Uterus (tissue), 4 donors: Measurements from ENCODE around the gene TMIGD3. TPM values are rescaled to one million over a fixed set of nuclear protein-coding genes. Genes with fewer than 3 reads are reported as not detected.

Source experiments
- DNase-seq, 2 donors: peaks; one replicate each; pipeline ENCODE4 v3.0.0-alpha.2; 2019 to 2020
- H3K27ac ChIP-seq, 2 donors: fragments of 200-600 bp; sonication (generic); 1 replicate in 1 of 2; 2 replicates in 1 of 2; pipeline ENCODE4 v1.5.1; 2016 to 2018
- H3K27me3 ChIP-seq, 2 donors: fragments of 200-600 bp; sonication (generic); one replicate each; pipeline ENCODE4 v1.5.1; 2018 to 2019; ENCODE audit warnings: control low read depth in 1 of 2
- H3K36me3 ChIP-seq, 2 donors: fragments of 200-600 bp; sonication (generic); one replicate each; pipeline ENCODE4 v1.5.1; 2019; ENCODE audit warnings: control low read depth in 1 of 2
- H3K4me1 ChIP-seq, 2 donors: fragments of 200-600 bp; sonication (generic); one replicate each; pipeline ENCODE4 v1.5.1; 2018 to 2019; ENCODE audit warnings: control low read depth in 1 of 2
- H3K4me3 ChIP-seq, 2 donors: fragments of 200-600 bp; sonication (generic); 1 replicate in 1 of 2; 2 replicates in 1 of 2; pipeline ENCODE4 v1.5.1; 2018 to 2019; ENCODE audit warnings: mild to moderate bottlenecking in 1 of 2
- H3K9me3 ChIP-seq, 2 donors: fragments of 200-600 bp; sonication (generic); one replicate each; pipeline ENCODE4 v1.5.1; 2019; ENCODE audit warnings: control low read depth in 1 of 2
- POLR2A ChIP-seq, 2 donors: fragments of 450-650 bp; IDR thresholded peaks; one replicate each; pipeline ENCODE4 v1.6.1; 2016; ENCODE audit warnings: antibody characterized with exemption in 2 of 2, mild to moderate bottlenecking in 1 of 2, moderate library complexity in 1 of 2
- intact Hi-C: fragments of 100-400 bp; cut with DNase I; formaldehyde crosslinking; loops from one replicate; pipeline ENCODE4 v1.15.1; 2023; ENCODE audit warnings: low total_unique reads
- small RNA-seq: library from RNA; depleted of rRNA; stranded (forward); fragments of <200 nt; gene quantifications from one replicate; pipeline ENCODE3, GENCODE V24; 2016
- total RNA-seq, 4 donors: library from RNA; depleted of rRNA in 3 of 4; stranded (reverse); fragments of >200 nt in 3 of 4; gene quantifications; one replicate each; pipeline versions ENCODE4 v1.1.0 to v1.2.4, GENCODE V29; 2014 to 2023
- TF ChIP-seq, protein P1 (sequence below), 4 experiments: fragments of 200-600 bp in 2 of 4; fragments of 450-650 bp in 2 of 4; sonication (generic) in 2 of 4; IDR thresholded peaks; one replicate each; pipeline ENCODE4 v1.5.1; 2016 to 2019; ENCODE audit warnings: antibody characterized with exemption in 4 of 4, mild to moderate bottlenecking in 2 of 4, moderate library complexity in 1 of 4
- donor health status: DM: yes; HTN: yes; CAD: no.

TMIGD3 gene
- total RNA-seq, 4 donors from 2014 or later = 0.95 to 7.1 TPM; not detected in 2

DNA sequence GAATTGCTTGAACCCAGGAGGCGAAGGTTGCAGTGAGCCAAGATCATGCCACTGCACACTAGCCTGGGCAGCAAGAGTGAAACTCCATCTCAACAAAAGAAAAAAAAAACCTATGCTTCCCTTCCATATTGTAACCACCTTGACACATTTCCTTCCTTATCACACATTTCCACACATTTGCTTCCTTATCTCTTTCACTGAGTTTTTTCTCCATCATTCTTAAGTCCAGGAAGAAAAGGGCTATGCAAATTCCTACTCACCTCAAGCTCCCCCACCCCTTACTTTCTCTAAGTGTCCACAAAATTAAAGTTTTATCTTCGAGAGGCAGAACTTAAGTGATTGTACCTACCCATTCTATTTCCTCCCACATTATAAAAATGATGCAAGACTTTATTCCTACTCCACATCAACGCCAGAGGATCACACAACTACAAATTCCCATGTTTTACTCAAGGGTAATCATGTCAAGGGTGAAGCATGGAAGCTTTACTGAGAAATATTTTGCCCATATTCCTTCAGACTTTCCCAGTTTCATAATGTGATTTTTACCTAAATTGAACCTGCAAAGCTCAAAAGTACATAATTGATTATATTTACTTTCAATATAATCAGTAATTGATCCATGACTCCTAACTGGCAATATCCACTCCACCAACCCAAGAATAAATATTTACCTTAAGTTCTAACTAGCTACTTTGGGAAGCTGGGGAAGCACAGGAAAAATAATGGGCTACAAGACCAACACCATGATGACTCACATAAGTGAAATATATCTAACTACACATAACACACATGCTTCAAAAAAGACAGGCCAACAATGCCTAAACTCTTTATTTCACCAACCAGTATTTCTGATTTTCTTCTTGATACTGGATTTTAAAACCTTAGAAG is 63.7 kb downstream of the TMIGD3 start:
- no peaks in the 10 kb centered on the region for H3K4me1 ChIP-seq
- H3K27ac ChIP-seq = no peak overlapping the region
- TF ChIP-seq, protein P1, sequence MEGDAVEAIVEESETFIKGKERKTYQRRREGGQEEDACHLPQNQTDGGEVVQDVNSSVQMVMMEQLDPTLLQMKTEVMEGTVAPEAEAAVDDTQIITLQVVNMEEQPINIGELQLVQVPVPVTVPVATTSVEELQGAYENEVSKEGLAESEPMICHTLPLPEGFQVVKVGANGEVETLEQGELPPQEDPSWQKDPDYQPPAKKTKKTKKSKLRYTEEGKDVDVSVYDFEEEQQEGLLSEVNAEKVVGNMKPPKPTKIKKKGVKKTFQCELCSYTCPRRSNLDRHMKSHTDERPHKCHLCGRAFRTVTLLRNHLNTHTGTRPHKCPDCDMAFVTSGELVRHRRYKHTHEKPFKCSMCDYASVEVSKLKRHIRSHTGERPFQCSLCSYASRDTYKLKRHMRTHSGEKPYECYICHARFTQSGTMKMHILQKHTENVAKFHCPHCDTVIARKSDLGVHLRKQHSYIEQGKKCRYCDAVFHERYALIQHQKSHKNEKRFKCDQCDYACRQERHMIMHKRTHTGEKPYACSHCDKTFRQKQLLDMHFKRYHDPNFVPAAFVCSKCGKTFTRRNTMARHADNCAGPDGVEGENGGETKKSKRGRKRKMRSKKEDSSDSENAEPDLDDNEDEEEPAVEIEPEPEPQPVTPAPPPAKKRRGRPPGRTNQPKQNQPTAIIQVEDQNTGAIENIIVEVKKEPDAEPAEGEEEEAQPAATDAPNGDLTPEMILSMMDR (IDR thresholded peaks at IDR 0.05) = no peak
- no peak for TF ChIP-seq POLR2A (IDR thresholded peaks at IDR 0.05)
- H3K27me3 ChIP-seq = no peaks in the 10 kb centered on the region
- intact Hi-C loops = no loop called here
- no peak overlapping the region for H3K4me3 ChIP-seq
- DNase-seq = no peak
- H3K36me3 ChIP-seq = no peaks in the 10 kb centered on the region
- H3K9me3 ChIP-seq = no peaks in the 10 kb centered on the region

DNA sequence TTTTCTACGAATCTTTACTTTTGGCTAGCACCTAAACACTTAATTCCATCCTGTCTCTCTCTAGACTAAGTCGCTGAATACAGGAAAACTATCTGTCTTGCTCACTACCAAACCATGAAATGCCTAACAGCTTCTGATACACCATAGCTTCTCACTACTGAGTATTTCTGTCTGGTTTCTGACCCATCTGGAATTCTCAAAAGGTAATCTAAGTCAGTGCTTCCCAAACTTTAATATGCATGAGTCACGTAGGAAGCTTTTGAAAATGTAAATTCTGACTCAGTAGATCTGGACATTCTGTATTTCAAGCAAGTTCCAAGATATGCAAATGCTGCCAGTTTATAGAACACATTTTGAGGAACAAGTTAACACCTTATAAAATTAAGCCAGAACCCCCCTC is 66.7 kb downstream of the TMIGD3 start:
- no peak for DNase-seq
- Histone ChIP-seq H3K4me1 (no peaks in the 10 kb centered on the region), H3K27me3 (no peaks in the 10 kb centered on the region), H3K27ac (no peak overlapping the region), H3K9me3 (no peaks in the 10 kb centered on the region), H3K4me3 (no peak overlapping the region), H3K36me3 (no peaks in the 10 kb centered on the region)
- TF ChIP-seq POLR2A (IDR thresholded peaks at IDR 0.05) = no peak
- TF ChIP-seq, protein P1 (IDR thresholded peaks at IDR 0.05) = no peak
- intact Hi-C loops = no loop called here

Small RNA genes within 50 kb of the gene (small RNA-seq; reads per million reads assigned to genes)
- gene RF00019 (not detected), gene RNU6-792P (not detected)

Other genes with a start within 250 kb of the TMIGD3 start
- under 1 TPM in 1 of 4 donors, not detected in 3; 0.14 TPM for gene CHIA, start 212.8 kb downstream of the TMIGD3 start, total RNA-seq
- gene OVGP1, start 75.9 kb downstream of the TMIGD3 start, total RNA-seq = 10 to 100 TPM in 1 of 4 donors, 1 to 10 TPM in 2, not detected in 1; 1.3 to 12.4 (median 7.3) TPM
- 10 to 100 TPM in 2 of 4 donors, 1 to 10 TPM in 1, under 1 TPM in 1; 0.59 to 31.0 (median 17.1) TPM for gene WDR77, start 54.4 kb downstream of the TMIGD3 start, total RNA-seq
- gene ATP5PB, start 54.2 kb downstream of the TMIGD3 start, total RNA-seq = 100 to 1,000 TPM; 151 to 184 (median 161) TPM
- gene C1orf162, start 29.6 kb downstream of the TMIGD3 start, total RNA-seq = 10 to 100 TPM in 2 of 4 donors, 1 to 10 TPM in 2; 1.1 to 16.8 (median 10.3) TPM
- gene ADORA3, start within 50 bp of the TMIGD3 start, total RNA-seq = 10 to 100 TPM in 1 of 4 donors, 1 to 10 TPM in 1, under 1 TPM in 2; 0.59 to 13.6 (median 1.7) TPM
- 10 to 100 TPM; 47.6 to 94.8 (median 60.2) TPM for gene RAP1A, start 116.2 kb upstream of the TMIGD3 start, total RNA-seq
- gene INKA2, start 235.8 kb upstream of the TMIGD3 start, total RNA-seq = 10 to 100 TPM in 1 of 4 donors, 1 to 10 TPM in 1, under 1 TPM in 1, not detected in 1; 0.51 to 16.4 (median 6.4) TPM